OCI-LY7 (cell line): ENCODE results near the gene ZFHX3. TPM values are rescaled to one million over a fixed set of nuclear protein-coding genes. Genes with fewer than 3 reads are reported as not detected.

Source experiments
- BruUV-seq: library from RNA; stranded (reverse); fragments of 400-500 nt; replicated peaks from 2 replicates; lab custom pipeline; 2021; lab: Mats Ljungman, UMichigan
- CTCF ChIA-PET: fragments of 300-600 bp; sonication (Branson Sonifier 250); formaldehyde crosslinking; loops from one replicate; lab custom pipeline; 2022; ENCODE audit warnings: antibody characterized with exemption; ENCODE audit not compliant: unreplicated experiment; lab: Charles Lee
- POLR2A ChIA-PET: fragments of 300-600 bp; sonication (Branson Sonifier 250); formaldehyde crosslinking; loops from one replicate; lab custom pipeline; 2022; ENCODE audit warnings: antibody characterized with exemption; lab: Charles Lee
- DNase-seq: peaks from one replicate; pipeline ENCODE4 v3.0.0-alpha.2; 2015; ENCODE audit warnings: low spot score
- H2AFZ ChIP-seq: fragments of 200-600 bp; sonication (generic), shearing (Covaris generic); 2 replicates; pipeline ENCODE4 v1.6.1; 2014; ENCODE audit warnings: mild to moderate bottlenecking, antibody characterized with exemption, low read length, moderate library complexity
- H3K27ac ChIP-seq: fragments of 200-600 bp; sonication (generic); 2 replicates; pipeline ENCODE4 v1.5.1; 2014; ENCODE audit warnings: mixed run types, low read depth, mild to moderate bottlenecking, moderate library complexity, low read length, inconsistent platforms; ENCODE audit not compliant: poor library complexity, severe bottlenecking
- H3K36me3 ChIP-seq: fragments of 200-600 bp; sonication (generic); 2 replicates; pipeline ENCODE4 v1.6.1; 2014; ENCODE audit warnings: mild to moderate bottlenecking, antibody characterized with exemption, low read length, moderate library complexity, mixed read lengths; ENCODE audit not compliant: insufficient read depth
- H3K4me1 ChIP-seq: fragments of 200-600 bp; sonication (generic); 2 replicates; pipeline ENCODE4 v1.5.1; 2014; ENCODE audit warnings: mild to moderate bottlenecking, low read length; ENCODE audit not compliant: insufficient read depth, poor library complexity, severe bottlenecking
- H3K4me2 ChIP-seq: fragments of 200-600 bp; sonication (generic); 2 replicates; pipeline ENCODE4 v1.6.1; 2014; ENCODE audit warnings: mild to moderate bottlenecking, low read length
- H3K4me3 ChIP-seq: fragments of 200-600 bp; sonication (generic); 2 replicates; pipeline ENCODE4 v1.5.1; 2014; ENCODE audit warnings: mild to moderate bottlenecking, low read depth, low read length; ENCODE audit not compliant: poor library complexity, severe bottlenecking
- H3K79me2 ChIP-seq: fragments of 200-600 bp; sonication (generic); 2 replicates; pipeline ENCODE4 v1.6.1; 2016; ENCODE audit warnings: low read depth, mild to moderate bottlenecking, low read length, moderate library complexity, mixed read lengths; ENCODE audit not compliant: insufficient read depth
- H3K9me2 ChIP-seq: fragments of 200-600 bp; sonication (generic); 2 replicates; pipeline ENCODE4 v1.6.1; 2016; ENCODE audit warnings: mild to moderate bottlenecking, low read length, mixed read lengths; ENCODE audit not compliant: insufficient read depth
- H3K9me3 ChIP-seq: fragments of 200-600 bp; sonication (generic); 2 replicates; pipeline ENCODE4 v1.6.1; 2014; ENCODE audit warnings: mild to moderate bottlenecking, mixed run types, low read length, mixed read lengths
- H4K20me1 ChIP-seq: fragments of 200-600 bp; sonication (generic); 2 replicates; pipeline ENCODE4 v1.6.1; 2014; ENCODE audit warnings: mild to moderate bottlenecking, antibody characterized with exemption, low read length, moderate library complexity, mixed read lengths; ENCODE audit not compliant: insufficient read depth
- CTCF ChIP-seq: fragments of 200-600 bp; sonication (generic); conservative IDR thresholded peaks from 2 replicates; pipeline ENCODE4 v1.5.1; 2014; ENCODE audit warnings: mild to moderate bottlenecking, antibody characterized with exemption, low read length, moderate library complexity, mixed read lengths
- EZH2phosphoT487 ChIP-seq: fragments of 200-600 bp; sonication (generic); IDR thresholded peaks from 2 replicates; pipeline ENCODE4 v1.6.1; 2018; ENCODE audit warnings: low read depth, borderline replicate concordance, mild to moderate bottlenecking, mixed run types, antibody characterized with exemption, low read length, moderate library complexity, mixed read lengths
- intact Hi-C: fragments of 100-400 bp; cut with micrococcal nuclease; formaldehyde crosslinking; loops from one replicate; pipeline ENCODE4 v1.10.0; 2022; ENCODE audit not compliant: unreplicated experiment
- total RNA-seq, 2 experiments: library from RNA; depleted of rRNA in 1 of 2; stranded (reverse); fragments of >200 nt in 1 of 2; shearing (Covaris generic) in 1 of 2; gene quantifications; 2 replicates each; pipeline ENCODE4 v1.2.3, GENCODE V29; 2014 to 2022

Gene ZFHX3
- total RNA-seq, 2 experiments from 2014 or later: 1.3 to 6.2 TPM

GRCh38 chr16:72836181-72836580 lies 211.7 kb downstream of the ZFHX3 start:
- CTCF ChIA-PET: no interaction called here
- intact Hi-C loops: loop anchor here (10.0 kb wide), 2 partner anchors 219 to 421 kb away; no protein-coding TSS in a partner anchor
- POLR2A ChIA-PET: no interaction called here

DNA sequence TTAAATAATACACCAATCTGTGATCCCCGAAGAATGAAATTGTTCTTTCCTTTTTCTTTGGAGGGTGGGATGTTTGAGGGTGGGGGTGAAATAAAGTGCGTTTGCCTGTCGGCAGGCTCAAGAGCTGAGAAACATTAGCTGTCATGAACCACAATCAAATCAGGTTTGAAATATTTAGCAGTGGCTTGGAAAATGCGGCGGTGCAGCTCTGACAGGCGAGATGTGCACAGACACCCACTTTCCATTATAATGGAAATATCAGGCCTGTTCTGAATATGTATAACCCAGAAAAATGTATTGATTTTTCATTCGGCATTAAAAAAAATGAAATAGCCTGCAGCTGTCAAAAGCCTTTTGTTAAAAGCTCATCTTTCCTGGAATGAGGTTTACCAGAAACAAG lies 212.8 kb downstream of the ZFHX3 start:
- peaks cover 5% of the 10 kb centered on the region for H3K4me1 ChIP-seq
- DNase-seq: no peak
- H3K9me3 ChIP-seq: no peaks in the 10 kb centered on the region
- POLR2A ChIA-PET: interaction anchor here (0.7 kb wide), 1 partner anchor 9 kb away, joined by 3 read pairs; no protein-coding TSS in a partner anchor
- no peak for TF ChIP-seq EZH2phosphoT487
- TF ChIP-seq CTCF: no peak
- no peaks in the 10 kb centered on the region for H3K36me3 ChIP-seq
- H2AFZ ChIP-seq: no peak overlapping the region
- no peak overlapping the region for H3K27ac ChIP-seq
- no TSS peak for BruUV-seq
- no peaks in the 10 kb centered on the region for H3K9me2 ChIP-seq
- H3K79me2 ChIP-seq: no peaks in the 10 kb centered on the region
- H4K20me1 ChIP-seq: no peaks in the 10 kb centered on the region
- no peak overlapping the region for H3K4me3 ChIP-seq
- H3K4me2 ChIP-seq: no peak overlapping the region
- CTCF ChIA-PET: interaction anchor here (0.6 kb wide), 1 partner anchor 193 kb away, joined by 3 read pairs; no protein-coding TSS in a partner anchor
- intact Hi-C loops: loop anchor here (10.0 kb wide), 2 partner anchors 220 to 420 kb away; no protein-coding TSS in a partner anchor

More at GRCh38 chr16:72836181-72836580, 211.7 kb downstream of the ZFHX3 start:
- BruUV-seq: no TSS peak
- Histone ChIP-seq H2AFZ (no peak overlapping the region), H3K27ac (no peak overlapping the region), H3K9me3 (no peaks in the 10 kb centered on the region), H3K9me2 (no peaks in the 10 kb centered on the region), H4K20me1 (no peaks in the 10 kb centered on the region), H3K4me2 (no peak overlapping the region), H3K79me2 (no peaks in the 10 kb centered on the region), H3K4me1 (peaks cover 5% of the 10 kb centered on the region), H3K36me3 (no peaks in the 10 kb centered on the region), H3K4me3 (no peak overlapping the region)
- DNase-seq: no peak
- no peak for TF ChIP-seq CTCF
- TF ChIP-seq EZH2phosphoT487: no peak

GRCh38 chr16:72834499-72834898 lies 213.4 kb downstream of the ZFHX3 start:
- no peak overlapping the region for H3K4me2 ChIP-seq
- H3K36me3 ChIP-seq: no peaks in the 10 kb centered on the region
- H3K9me2 ChIP-seq: no peaks in the 10 kb centered on the region
- no peak overlapping the region for H3K4me3 ChIP-seq
- ChIA-PET POLR2A (no interaction called here), CTCF (no interaction called here)
- no peaks in the 10 kb centered on the region for H3K9me3 ChIP-seq
- H2AFZ ChIP-seq: no peak overlapping the region
- no TSS peak for BruUV-seq
- H3K27ac ChIP-seq: no peak overlapping the region
- DNase-seq: no peak
- intact Hi-C loops: loop anchor here (5.0 to 10.0 kb wide), 3 partner anchors 220 to 420 kb away; no protein-coding TSS in a partner anchor
- TF ChIP-seq CTCF (no peak), EZH2phosphoT487 (no peak)
- H3K79me2 ChIP-seq: no peaks in the 10 kb centered on the region
- H3K4me1 ChIP-seq: peaks cover 5% of the 10 kb centered on the region
- no peaks in the 10 kb centered on the region for H4K20me1 ChIP-seq
